ENCODE data around the gene CFAP46. TPM values are rescaled to one million over a fixed set of nuclear protein-coding genes. Genes with fewer than 3 reads are reported as not detected.

CFAP46 gene
- polyA plus RNA-seq, 6 donors from 2014 or later: 0.05 TPM; not detected in 5

DNA sequence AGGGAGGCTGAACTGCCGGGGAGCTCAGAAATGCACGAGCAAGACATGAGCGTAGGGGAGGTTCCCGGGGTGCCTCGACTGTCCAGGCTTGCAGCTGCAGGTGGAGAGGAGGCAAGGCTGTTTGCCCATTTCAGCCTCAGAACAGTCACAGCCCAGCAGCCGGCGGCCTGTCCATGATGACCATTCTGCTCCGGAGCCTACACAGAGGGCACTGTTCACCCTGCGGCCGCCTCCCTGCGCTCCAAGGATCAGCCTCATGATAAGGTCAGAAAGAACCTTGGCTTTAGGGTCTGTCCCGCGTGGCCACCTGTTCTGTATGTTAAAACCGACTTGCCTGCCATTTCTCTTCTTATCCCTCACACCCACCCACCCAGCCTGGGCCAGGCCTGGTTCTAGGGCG is 21.9 kb upstream of the CFAP46 start:
- DNase-seq (no peak), ATAC-seq (ENCODE audit: low read depth in 2 of 2) (no peak)
- H3K36me3 Mint-ChIP-seq: no peaks in the 10 kb centered on the region
- H3K27me3 Mint-ChIP-seq: peaks cover 29 to 60% (median 58%) of the 10 kb centered on the region in 3 donors
- no peak overlapping the region for H3K27ac Mint-ChIP-seq
- no peaks in the 10 kb centered on the region for H3K9me3 Mint-ChIP-seq
- H3K4me3 Mint-ChIP-seq: peak overlapping the region in 2 of 8 donors; percentile 27 to 89
- H3K4me1 Mint-ChIP-seq: peaks cover 19 to 32% (median 20%) of the 10 kb centered on the region in 3 donors

DNA sequence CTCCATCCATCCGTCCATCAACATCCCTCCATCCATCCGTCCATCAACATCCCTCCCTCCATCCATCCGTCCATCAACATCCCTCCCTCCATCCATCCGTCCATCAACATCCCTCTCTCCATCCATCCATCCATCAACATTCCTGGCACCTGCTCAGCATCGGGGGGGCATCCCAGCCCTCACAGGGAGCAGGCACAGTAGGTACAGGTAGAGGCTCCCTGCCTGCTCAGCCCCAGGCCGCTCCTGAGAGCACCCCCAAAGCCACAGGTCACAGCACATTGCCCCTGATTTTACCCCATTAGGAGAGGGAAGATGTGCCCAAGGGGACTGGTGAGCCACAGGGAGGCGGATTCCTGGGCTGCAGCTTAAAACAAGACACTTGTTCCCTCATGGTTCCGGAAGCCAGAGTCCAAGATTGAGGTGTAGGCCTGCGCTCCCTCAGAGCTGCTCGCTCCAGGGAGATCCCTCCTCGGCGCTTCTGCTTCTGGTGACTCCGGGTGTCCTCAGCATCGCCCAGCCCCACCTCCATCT is 21.1 kb upstream of the CFAP46 start:
- peak overlapping the region in 1 of 6 donors; percentile 96 for H3K27ac Mint-ChIP-seq
- H3K4me1 Mint-ChIP-seq: peaks cover 19 to 32% (median 20%) of the 10 kb centered on the region in 3 donors
- H3K36me3 Mint-ChIP-seq: no peaks in the 10 kb centered on the region
- H3K27me3 Mint-ChIP-seq: peaks cover 23 to 62% (median 62%) of the 10 kb centered on the region in 3 donors
- H3K4me3 Mint-ChIP-seq: peak overlapping the region in 7 of 8 donors; percentile 47 to 99 (median 89)
- H3K9me3 Mint-ChIP-seq: no peaks in the 10 kb centered on the region
- DNase-seq: no peak
- no peak for ATAC-seq (ENCODE audit: low read depth in 2 of 2)

- Mint-ChIP-seq H3K4me1 (peaks cover 19 to 32% (median 20%) of the 10 kb centered on the region in 3 donors), H3K27ac (peak overlapping the region in 5 of 6 donors; percentile 47 to 90 (median 58)), H3K9me3 (no peaks in the 10 kb centered on the region), H3K27me3 (peaks cover 17 to 58% (median 57%) of the 10 kb centered on the region in 3 donors), H3K36me3 (no peaks in the 10 kb centered on the region), H3K4me3 (peak overlapping the region; percentile 89 to 99 (median 98))
- ATAC-seq (ENCODE audit: low read depth in 2 of 2): peak; percentile 29 to 50
- no peak for DNase-seq
Measured at GRCh38 chr10:132962623-132963429, 20.5 kb upstream of the CFAP46 start.

DNA sequence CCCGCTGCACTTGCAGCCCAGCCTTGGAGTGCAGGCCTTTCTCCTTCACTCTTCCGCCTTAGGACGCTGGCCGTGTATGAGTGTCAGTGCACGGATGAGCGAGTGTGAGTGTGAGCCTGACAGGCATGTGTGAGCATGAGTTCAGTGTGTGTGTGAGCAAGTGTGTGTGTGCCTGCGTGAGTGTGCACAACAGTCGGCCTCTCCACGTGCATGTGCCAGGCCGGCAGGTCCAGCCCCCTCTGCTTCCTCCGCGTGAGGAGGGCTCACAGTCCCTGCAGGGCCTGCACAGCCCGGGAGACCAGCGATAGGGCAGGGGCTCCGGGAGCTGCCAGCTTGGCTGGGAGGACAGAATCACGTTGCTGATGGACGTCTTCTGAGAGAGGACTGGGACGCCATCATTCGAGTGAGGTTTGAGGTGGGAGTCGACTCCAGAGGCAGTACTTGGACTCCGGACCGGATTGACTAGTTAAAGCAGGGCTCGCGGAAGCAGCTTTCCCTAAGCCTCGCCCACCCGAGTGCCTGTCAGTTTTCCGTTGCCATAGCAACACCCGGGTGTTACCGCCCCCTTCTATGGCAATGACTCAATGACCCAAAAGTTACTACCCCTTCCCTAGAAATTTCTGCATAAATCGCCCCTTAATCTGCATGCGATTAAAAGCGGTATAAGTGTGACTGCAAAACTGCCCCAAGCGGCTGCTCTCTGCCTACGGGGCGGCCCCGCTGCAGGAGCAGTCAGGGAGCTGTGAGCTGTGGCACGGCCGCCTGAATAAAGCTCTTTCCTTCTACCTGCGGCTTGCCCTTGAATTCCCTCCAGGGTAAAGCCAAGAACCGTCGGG is 19.6 kb upstream of the CFAP46 start:
- H3K36me3 Mint-ChIP-seq: no peaks in the 10 kb centered on the region
- no peaks in the 10 kb centered on the region for H3K9me3 Mint-ChIP-seq
- H3K27me3 Mint-ChIP-seq: peaks cover 13 to 58% (median 58%) of the 10 kb centered on the region in 3 donors
- H3K4me3 Mint-ChIP-seq: peak overlapping the region; percentile 89 to 99 (median 98)
- ATAC-seq (ENCODE audit: low read depth in 2 of 2) (peak; percentile 62 to 75), DNase-seq (peak; percentile 43)
- H3K4me1 Mint-ChIP-seq: peaks cover 19 to 32% (median 20%) of the 10 kb centered on the region in 3 donors
- peak overlapping the region in 5 of 6 donors; percentile 47 to 90 (median 58) for H3K27ac Mint-ChIP-seq

GRCh38 chr10:132961420-132961786 is 19.0 kb upstream of the CFAP46 start:
- no peak overlapping the region for H3K27ac Mint-ChIP-seq
- H3K9me3 Mint-ChIP-seq: peaks cover 0 to 2% (median 0%) of the 10 kb centered on the region in 7 donors
- H3K4me1 Mint-ChIP-seq: peaks cover 19 to 32% (median 20%) of the 10 kb centered on the region in 3 donors
- no peak for ATAC-seq (ENCODE audit: low read depth in 2 of 2)
- H3K36me3 Mint-ChIP-seq: no peaks in the 10 kb centered on the region
- peaks cover 13 to 56% (median 55%) of the 10 kb centered on the region in 3 donors for H3K27me3 Mint-ChIP-seq
- DNase-seq: no peak
- peak overlapping the region in 7 of 8 donors; percentile 44 to 90 (median 68) for H3K4me3 Mint-ChIP-seq

DNA sequence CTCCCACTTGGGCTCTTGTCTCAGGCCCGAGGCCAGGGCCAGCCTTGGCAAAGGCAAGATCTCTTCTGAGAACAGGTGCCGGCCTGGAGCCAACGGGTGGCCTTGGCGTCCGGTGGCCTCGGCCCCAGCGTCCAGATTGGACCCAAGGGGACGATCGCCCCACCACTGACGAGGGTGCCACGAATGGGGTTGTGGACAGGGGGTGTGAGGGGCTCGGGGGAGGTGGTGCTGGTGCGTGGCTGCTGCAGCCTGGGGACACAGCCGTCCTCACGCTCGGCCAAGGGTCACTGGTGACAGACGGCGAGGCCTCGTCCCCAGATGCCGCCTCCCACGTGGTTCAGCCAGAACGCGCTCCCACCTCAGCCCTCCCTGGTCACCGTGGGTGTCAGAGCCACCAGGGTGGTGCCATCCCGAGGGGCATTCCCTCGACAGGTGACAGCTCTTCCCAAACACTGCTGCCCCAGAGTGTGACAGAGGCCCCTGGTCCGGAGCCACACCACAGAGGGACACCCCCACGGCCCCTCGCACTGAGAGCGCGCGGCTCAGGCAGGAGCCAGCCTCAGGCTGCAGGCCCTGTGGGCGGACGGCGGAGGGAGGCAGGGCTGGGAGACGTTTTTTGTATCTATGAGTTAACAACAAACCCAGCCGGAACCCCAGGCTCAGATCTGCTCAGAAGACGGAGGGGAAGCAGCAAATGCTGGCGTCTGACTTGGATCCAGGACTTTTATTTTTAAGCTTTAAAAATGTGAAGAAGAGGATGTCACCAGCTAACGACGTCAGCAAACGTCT is 18.5 kb upstream of the CFAP46 start:
- peaks cover 0 to 6% (median 0%) of the 10 kb centered on the region in 7 donors for H3K9me3 Mint-ChIP-seq
- H3K4me1 Mint-ChIP-seq: peaks cover 19 to 32% (median 20%) of the 10 kb centered on the region in 3 donors

DNA sequence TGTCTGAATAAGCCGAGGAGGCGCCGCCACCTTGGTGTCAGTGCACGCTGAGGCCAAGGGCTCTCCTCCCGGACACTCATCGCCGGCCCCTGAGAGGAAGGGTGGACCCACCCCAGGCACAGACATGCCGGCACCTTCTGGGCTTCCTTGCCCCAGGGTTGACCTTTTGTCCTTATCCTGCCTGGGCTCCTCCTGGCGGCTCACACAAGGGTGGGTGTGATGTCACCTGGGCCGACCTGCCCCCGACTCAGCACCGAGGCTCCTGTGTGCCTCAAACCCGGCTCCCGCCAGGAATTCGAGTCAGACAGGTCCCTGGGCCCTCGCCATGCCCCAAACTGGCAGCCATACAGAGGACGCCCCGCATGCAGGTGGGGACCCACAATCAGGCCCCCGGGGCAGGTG is 17.7 kb upstream of the CFAP46 start:
- Mint-ChIP-seq H3K4me3 (no peak overlapping the region), H3K4me1 (peaks cover 15 to 29% (median 20%) of the 10 kb centered on the region in 3 donors), H3K27ac (no peak overlapping the region), H3K27me3 (peaks cover 8 to 48% (median 45%) of the 10 kb centered on the region in 3 donors), H3K36me3 (no peaks in the 10 kb centered on the region), H3K9me3 (peaks cover 0 to 6% (median 0%) of the 10 kb centered on the region in 7 donors)
- DNase-seq (no peak), ATAC-seq (ENCODE audit: low read depth in 2 of 2) (no peak)

More for the DNA sequence above, 18.5 kb upstream of the CFAP46 start:
- DNase-seq: no peak
- Mint-ChIP-seq H3K36me3 (no peaks in the 10 kb centered on the region), H3K4me3 (peak overlapping the region in 7 of 8 donors; percentile 21 to 89 (median 54)), H3K27ac (no peak overlapping the region), H3K27me3 (peaks cover 8 to 54% (median 49%) of the 10 kb centered on the region in 3 donors)
- ATAC-seq (ENCODE audit: low read depth in 2 of 2): no peak

GRCh38 chr10:132959559-132959961 is 17.2 kb upstream of the CFAP46 start:
- peaks cover 15 to 25% (median 20%) of the 10 kb centered on the region in 3 donors for H3K4me1 Mint-ChIP-seq
- peaks cover 13 to 47% (median 45%) of the 10 kb centered on the region in 3 donors for H3K27me3 Mint-ChIP-seq
- DNase-seq: no peak
- H3K4me3 Mint-ChIP-seq: no peak overlapping the region
- peaks cover 0 to 7% (median 3%) of the 10 kb centered on the region in 7 donors for H3K9me3 Mint-ChIP-seq
- no peak overlapping the region for H3K27ac Mint-ChIP-seq
- H3K36me3 Mint-ChIP-seq: no peaks in the 10 kb centered on the region
- ATAC-seq (ENCODE audit: low read depth in 2 of 2): no peak

DNA sequence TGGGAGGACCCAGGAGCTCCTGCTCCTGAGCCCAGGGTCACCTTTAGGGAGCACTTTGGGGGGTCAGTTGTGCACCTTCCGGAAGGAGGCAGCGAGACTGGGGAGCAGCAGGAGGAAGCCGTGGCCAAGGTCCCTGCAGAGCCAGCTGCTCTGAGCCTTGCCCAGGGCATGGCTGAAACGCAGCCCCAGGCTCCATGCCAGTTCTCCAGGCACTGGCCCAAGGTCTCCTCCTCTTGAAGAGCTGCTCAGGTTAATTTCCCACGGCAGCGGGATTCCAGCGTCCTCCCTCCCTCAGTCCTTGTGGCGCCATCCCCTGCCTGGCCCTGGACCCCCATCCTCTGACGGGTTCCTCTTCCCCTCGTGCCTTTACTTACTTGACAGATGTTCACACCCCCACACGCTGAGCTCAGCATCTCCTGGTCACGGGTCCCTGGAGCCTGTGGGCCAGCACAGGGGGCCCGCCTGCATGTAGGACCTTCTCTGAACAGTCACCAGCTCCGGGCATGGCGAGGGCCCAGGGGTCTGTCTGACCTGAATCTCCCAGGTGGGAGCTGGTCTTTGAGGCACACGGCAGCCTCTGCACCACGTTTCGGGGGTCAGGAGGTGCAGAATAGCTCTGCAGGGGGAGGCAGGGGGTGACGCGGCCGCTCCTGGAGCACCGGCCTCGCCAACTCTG is 16.7 kb upstream of the CFAP46 start:
- Mint-ChIP-seq H3K9me3 (peaks cover 0 to 7% (median 3%) of the 10 kb centered on the region in 7 donors), H3K27me3 (peaks cover 16 to 50% (median 45%) of the 10 kb centered on the region in 3 donors), H3K36me3 (no peaks in the 10 kb centered on the region), H3K27ac (no peak overlapping the region), H3K4me1 (peaks cover 15 to 25% (median 20%) of the 10 kb centered on the region in 3 donors), H3K4me3 (peak overlapping the region in 1 of 8 donors; percentile 52)
- DNase-seq: no peak
- no peak for ATAC-seq (ENCODE audit: low read depth in 2 of 2)

DNA sequence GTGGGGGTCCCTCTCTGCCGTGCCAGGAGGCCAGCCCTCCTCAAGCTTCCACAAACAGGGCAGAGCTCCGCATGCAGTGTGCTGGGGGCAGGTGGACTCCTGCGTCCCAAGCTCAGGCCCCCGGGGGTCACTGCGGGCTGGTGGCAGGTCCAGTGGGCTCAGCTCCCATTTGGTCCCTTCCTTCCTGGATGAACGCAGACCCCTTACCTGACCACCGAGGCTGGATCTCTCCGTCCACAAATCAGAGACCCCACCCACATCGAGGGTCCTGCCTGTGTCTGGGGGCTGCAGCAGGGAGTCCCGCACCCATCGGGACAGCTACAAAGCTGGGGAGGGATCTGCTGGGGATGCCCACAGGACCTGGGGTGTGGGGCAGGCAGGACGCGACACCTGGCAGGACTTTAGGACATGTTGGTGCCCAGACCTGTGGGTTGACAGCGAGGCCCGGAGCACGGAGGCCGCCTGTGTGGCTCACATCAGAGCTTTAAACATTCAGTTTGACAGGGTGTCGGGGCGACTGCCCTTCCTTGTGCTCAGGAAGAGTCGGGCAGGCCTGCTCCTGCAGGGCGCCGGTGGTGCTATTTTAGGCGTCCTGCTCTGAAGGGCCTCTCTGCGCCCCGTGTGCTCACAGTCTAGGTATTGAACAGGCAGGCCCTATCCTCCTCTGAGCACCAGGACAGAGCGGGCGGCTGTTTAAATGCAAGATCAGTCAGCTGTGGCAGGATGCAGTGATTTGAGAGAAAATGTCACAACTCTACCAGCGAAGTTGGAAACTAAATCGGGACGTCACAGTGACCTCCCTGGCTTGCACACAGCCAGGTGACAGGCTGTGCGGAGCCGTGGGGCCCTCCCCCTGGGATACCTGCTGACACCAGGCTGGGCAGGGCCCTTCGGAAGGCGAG is 15.9 kb upstream of the CFAP46 start:
- DNase-seq: no peak
- H3K36me3 Mint-ChIP-seq: no peaks in the 10 kb centered on the region
- H3K4me3 Mint-ChIP-seq: peak overlapping the region in 2 of 8 donors; percentile 12 to 52
- peak overlapping the region in 1 of 6 donors; percentile 62 for H3K27ac Mint-ChIP-seq
- H3K27me3 Mint-ChIP-seq: peaks cover 16 to 45% (median 42%) of the 10 kb centered on the region in 3 donors
- H3K4me1 Mint-ChIP-seq: peaks cover 12 to 18% (median 15%) of the 10 kb centered on the region in 3 donors
- no peak for ATAC-seq (ENCODE audit: low read depth in 2 of 2)
- H3K9me3 Mint-ChIP-seq: peaks cover 0 to 7% (median 3%) of the 10 kb centered on the region in 7 donors

DNA sequence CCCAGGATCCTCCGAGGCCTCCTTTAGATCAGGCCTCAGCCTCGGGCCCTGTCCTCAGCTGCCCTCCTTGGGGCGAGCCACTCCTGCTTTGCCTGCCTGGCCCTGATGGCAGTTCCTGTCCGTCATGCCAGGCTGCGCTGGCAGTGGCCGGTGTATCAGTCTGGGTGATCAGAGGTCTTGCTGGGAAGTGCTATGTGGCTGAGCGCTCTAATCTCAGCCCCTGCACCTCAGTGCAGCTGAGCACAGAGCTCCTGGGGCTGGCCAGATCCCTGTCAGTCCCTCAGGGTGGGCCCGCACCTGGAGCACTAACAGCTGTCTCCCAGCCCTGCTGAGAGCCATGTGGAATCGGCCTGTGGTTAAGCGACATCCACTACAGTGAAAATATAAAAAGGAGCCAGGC is 14.8 kb upstream of the CFAP46 start:
- Mint-ChIP-seq H3K27ac (no peak overlapping the region), H3K4me1 (peaks cover 5 to 7% (median 5%) of the 10 kb centered on the region in 3 donors), H3K9me3 (peaks cover 0 to 7% (median 3%) of the 10 kb centered on the region in 7 donors), H3K4me3 (no peak overlapping the region), H3K27me3 (peaks cover 12 to 43% (median 40%) of the 10 kb centered on the region in 3 donors), H3K36me3 (no peaks in the 10 kb centered on the region)
- ATAC-seq (ENCODE audit: low read depth in 2 of 2) (no peak), DNase-seq (no peak)

Data from naive B cell (primary cell).